Aorta (tissue), 5 donors: ENCODE measurements around the gene ENTPD8. TPM values are rescaled to one million over a fixed set of nuclear protein-coding genes. Genes with fewer than 3 reads are reported as not detected.
"Not testable (repeated sequence)": the region's sequence is repeated elsewhere in the genome, so short reads cannot be mapped to it uniquely, and the experiment has no call there.

Experiments
- ATAC-seq: fragments of 200-7000 bp; cut with Tn5 transposase; one replicate; pipeline ENCODE4 v1.9.1; 2022; ENCODE audit warnings: moderate library complexity; ENCODE audit not compliant: low FRiP score
- DNase-seq, 2 donors: peaks; one replicate each; pipeline ENCODE4 v3.0.0-alpha.2; 2020
- H3K27ac ChIP-seq, 2 donors: one replicate each; pipeline ENCODE4 v1.5.1; 2013; ENCODE audit warnings: low read length in 2 of 2, mild to moderate bottlenecking in 2 of 2, moderate library complexity in 2 of 2, control low read depth in 1 of 2, inconsistent platforms in 1 of 2, low read depth in 1 of 2
- H3K27me3 ChIP-seq, 2 donors: one replicate each; pipeline ENCODE4 v1.6.1; 2013; ENCODE audit warnings: control low read depth in 1 of 2, low read length in 1 of 2, mild to moderate bottlenecking in 1 of 2, moderate library complexity in 1 of 2; ENCODE audit not compliant: insufficient read depth in 2 of 2, control insufficient read depth in 1 of 2
- H3K36me3 ChIP-seq, 2 donors: one replicate each; pipeline ENCODE4 v1.6.1; 2013; ENCODE audit warnings: control low read depth in 1 of 2, low read length in 1 of 2, mild to moderate bottlenecking in 1 of 2; ENCODE audit not compliant: insufficient read depth in 2 of 2, control insufficient read depth in 1 of 2
- H3K4me1 ChIP-seq, 2 donors: one replicate each; pipeline ENCODE4 v1.6.1; 2013; ENCODE audit warnings: low read length in 2 of 2, control low read depth in 1 of 2, mild to moderate bottlenecking in 1 of 2, moderate library complexity in 1 of 2; ENCODE audit not compliant: insufficient read depth in 2 of 2, control insufficient read depth in 1 of 2
- H3K4me3 ChIP-seq, 2 donors: one replicate each; pipeline ENCODE4 v1.5.1; 2013; ENCODE audit warnings: low read length in 2 of 2, control low read depth in 1 of 2, mild to moderate bottlenecking in 1 of 2
- H3K9me3 ChIP-seq: one replicate; pipeline ENCODE4 v1.6.1; 2013; ENCODE audit warnings: mild to moderate bottlenecking, low read length; ENCODE audit not compliant: control insufficient read depth
- WGBS, 2 donors: extraction: QIAGEN DNeasy Blood & Tissue Kit; methylation state at CpG; one replicate each; pipeline ENCODE4 v1.1.7; 2013; 5-methylcytosine and 5-hydroxymethylcytosine counted together
- intact Hi-C, 2 donors: fragments of 100-400 bp; cut with DNase I; formaldehyde crosslinking; loops; one replicate each; pipeline versions ENCODE4 v1.14.2 to v1.15.0; 2022
- polyA plus RNA-seq, 2 donors: library from polyadenylated mRNA; stranded (reverse); fragments of 200-250 nt; gene quantifications; one replicate each; pipeline ENCODE4 v1.2.3, GENCODE V29; 2013
- total RNA-seq, 2 donors: library from RNA; stranded (reverse); fragmentation: NEBNext Ultra II Directional; extraction: Animal tissue kit (Norgen Biotek cat#: 25700); gene quantifications; one replicate each; pipeline ENCODE4 v1.2.1, GENCODE V29; 2021
- donor health status: healthy with polysubstance abuse.
- donor health status: Bipolar disorder and iron deficiency.
- donor health status: DM: no; HTN: no; CAD: no.
- donor health status: DM: no; HTN: no; CAD: no.
- donor health status: DM: yes; HTN: yes; CAD: no.

The ENTPD8 gene
- total and polyA plus RNA-seq, 4 donors, result 3.1 TPM; not detected in 3

DNA sequence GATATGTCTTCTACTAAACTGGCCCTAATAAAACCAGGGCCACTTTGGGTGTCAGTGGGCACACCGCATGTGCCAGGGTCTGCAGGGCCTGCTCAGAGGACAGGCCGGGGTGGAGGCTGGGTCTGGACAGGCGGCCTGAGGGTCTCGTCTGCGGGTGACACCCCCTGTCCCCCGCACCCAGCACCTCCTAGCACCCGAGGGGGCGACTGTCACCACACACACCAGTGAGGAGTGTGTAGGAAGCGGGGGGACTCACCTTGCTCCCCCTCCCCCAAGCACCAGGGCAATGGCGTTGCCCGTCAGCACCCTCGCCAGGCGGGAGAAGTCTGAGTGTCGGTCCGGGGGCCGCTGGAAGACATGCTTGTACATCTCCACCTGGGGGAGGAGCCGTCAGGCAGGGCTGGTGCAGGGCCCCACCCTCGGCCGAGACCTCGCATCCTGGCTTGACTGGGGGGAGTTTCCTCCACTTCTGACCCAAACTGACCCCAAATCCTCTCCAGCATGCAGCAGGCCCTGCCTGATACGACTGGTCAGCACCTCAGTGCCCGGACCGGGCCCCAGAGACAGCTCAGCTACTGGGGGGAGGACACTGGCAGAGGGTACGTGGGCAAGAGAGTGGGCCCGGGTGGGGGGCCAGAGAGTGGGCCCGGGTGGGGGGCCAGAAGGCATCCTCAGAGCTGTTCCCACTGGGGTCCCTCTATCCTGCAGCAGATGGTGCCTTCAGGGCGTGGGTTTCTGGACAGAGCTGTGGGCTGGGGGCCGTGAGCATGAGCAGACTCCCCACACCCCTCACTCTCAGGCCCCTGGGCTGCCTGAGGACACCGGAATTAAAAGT is 36.8 kb upstream of the ENTPD8 start:
- intact Hi-C loops, result no loop called here
- H3K27ac ChIP-seq, result no peak overlapping the region
- no peaks in the 10 kb centered on the region for H3K4me1 ChIP-seq
- no peaks in the 10 kb centered on the region for H3K27me3 ChIP-seq
- peak in 1 of 2 donors; percentile 69 for DNase-seq
- 93% methylated on average over 29 of the region's 29 CpGs for WGBS, 2 donors
- ATAC-seq, result no peak
- no peaks in the 10 kb centered on the region for H3K36me3 ChIP-seq
- H3K4me3 ChIP-seq, result no peak overlapping the region
- H3K9me3 ChIP-seq, result peaks cover 2% of the 10 kb centered on the region

DNA sequence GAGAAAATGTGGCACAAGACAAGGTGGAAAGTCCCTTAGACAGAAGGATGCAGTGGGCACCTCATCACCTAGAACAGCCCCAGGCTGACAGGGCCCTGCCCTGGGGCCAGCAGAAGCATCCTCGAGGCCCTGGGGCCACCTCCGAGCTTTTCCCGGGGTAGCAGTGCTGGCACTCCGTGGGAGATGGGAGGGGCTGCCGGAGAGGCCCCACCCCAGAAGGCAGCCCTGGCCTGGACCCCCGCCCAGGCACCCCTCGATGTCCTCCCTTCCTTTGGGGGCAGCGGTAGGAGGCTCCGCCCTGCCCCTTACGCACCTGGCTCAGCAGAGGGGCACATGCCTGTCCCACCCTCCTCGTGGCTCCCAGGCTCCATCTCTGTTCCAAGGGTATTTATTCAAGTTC is 35.7 kb upstream of the ENTPD8 start:
- Histone ChIP-seq H3K36me3 (no peaks in the 10 kb centered on the region), H3K27ac (no peak overlapping the region), H3K27me3 (no peaks in the 10 kb centered on the region), H3K4me3 (no peak overlapping the region), H3K4me1 (no peaks in the 10 kb centered on the region), H3K9me3 (peaks cover 2% of the 10 kb centered on the region)
- intact Hi-C loops, result no loop called here
- no peak for ATAC-seq
- DNase-seq, result peak in 1 of 2 donors; percentile 48
- 93% methylated on average over 11 of the region's 11 CpGs for WGBS, 2 donors

DNA sequence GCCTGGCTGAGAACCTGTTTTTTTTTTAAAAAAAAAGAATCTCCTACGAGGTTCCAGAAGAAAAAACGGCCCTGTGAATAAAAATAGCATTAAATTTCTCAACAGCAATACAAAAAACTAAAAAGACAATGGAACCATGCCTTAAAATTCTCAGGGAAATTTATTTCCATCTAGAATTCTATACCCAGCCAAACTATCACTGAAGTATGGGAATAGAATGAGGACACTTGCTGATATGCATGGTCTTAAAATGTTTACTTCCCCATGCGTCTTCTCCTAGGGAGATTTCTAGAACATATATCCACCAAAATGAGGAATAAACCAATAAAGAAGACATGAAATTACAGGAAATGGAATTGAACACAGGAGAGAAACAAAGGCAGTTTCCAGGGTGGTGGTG is 34.5 kb upstream of the ENTPD8 start:
- ATAC-seq (no peak), DNase-seq (no peak)
- Histone ChIP-seq H3K36me3 (no peaks in the 10 kb centered on the region), H3K27ac (no peak overlapping the region), H3K4me3 (no peak overlapping the region), H3K4me1 (no peaks in the 10 kb centered on the region), H3K9me3 (peaks cover 2% of the 10 kb centered on the region), H3K27me3 (no peaks in the 10 kb centered on the region)
- 71 to 78% methylated on average over 3 of the region's 3 CpGs for WGBS, 2 donors
- intact Hi-C loops, result no loop called here

GRCh38 chr9:137474271-137474670 is 33.1 kb upstream of the ENTPD8 start:
- Histone ChIP-seq H3K27ac (no peak overlapping the region), H3K4me3 (no peak overlapping the region), H3K4me1 (no peaks in the 10 kb centered on the region), H3K27me3 (no peaks in the 10 kb centered on the region), H3K36me3 (no peaks in the 10 kb centered on the region), H3K9me3 (peaks cover 2% of the 10 kb centered on the region)
- 95 to 96% methylated on average over 18 of the region's 18 CpGs for WGBS, 2 donors
- DNase-seq, result peak in 1 of 2 donors; percentile 70
- intact Hi-C loops, result no loop called here
- ATAC-seq, result no peak

GRCh38 chr9:137470785-137471184 is 29.6 kb upstream of the ENTPD8 start:
- WGBS, 2 donors, result 89 to 95% methylated on average over 7 of the region's 7 CpGs
- intact Hi-C loops, result no loop called here
- no peaks in the 10 kb centered on the region for H3K4me1 ChIP-seq
- no peaks in the 10 kb centered on the region for H3K9me3 ChIP-seq
- H3K27me3 ChIP-seq, result no peaks in the 10 kb centered on the region
- no peak overlapping the region for H3K27ac ChIP-seq
- ATAC-seq (no peak), DNase-seq (peak in 1 of 2 donors; percentile 17)
- no peaks in the 10 kb centered on the region for H3K36me3 ChIP-seq
- no peak overlapping the region for H3K4me3 ChIP-seq

DNA sequence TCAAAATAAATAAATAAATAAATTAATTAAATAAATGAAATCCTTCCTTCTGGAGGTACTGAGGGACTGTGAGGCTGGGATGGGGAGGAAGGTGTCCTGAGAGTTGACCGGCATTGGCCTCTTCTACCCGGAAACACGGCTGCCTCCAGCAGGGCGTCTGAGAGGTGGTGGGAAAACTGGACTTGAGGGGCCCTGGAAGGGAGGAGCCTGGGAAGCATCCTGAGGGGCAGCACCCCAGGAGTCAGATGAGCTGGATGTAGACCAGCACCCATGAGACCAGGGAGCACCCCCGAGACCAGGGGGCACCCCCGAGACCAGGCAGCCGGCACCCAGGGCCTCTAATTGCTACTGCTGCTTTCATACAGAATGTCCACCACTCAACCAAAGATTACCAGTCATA is 26.7 kb upstream of the ENTPD8 start:
- Histone ChIP-seq H3K4me3 (no peak overlapping the region), H3K9me3 (no peaks in the 10 kb centered on the region), H3K36me3 (no peaks in the 10 kb centered on the region), H3K27me3 (no peaks in the 10 kb centered on the region), H3K27ac (no peak overlapping the region), H3K4me1 (no peaks in the 10 kb centered on the region)
- ATAC-seq (no peak), DNase-seq (peak in 1 of 2 donors; percentile 65)
- 98 to 100% methylated on average over 7 of the region's 7 CpGs for whole genome bisulfite sequencing, 2 donors
- intact Hi-C loops, result no loop called here

- WGBS, 2 donors, result 91 to 95% methylated on average over 16 of the region's 16 CpGs
Observed at GRCh38 chr9:137467161-137467581, 26.0 kb upstream of the ENTPD8 start.

DNA sequence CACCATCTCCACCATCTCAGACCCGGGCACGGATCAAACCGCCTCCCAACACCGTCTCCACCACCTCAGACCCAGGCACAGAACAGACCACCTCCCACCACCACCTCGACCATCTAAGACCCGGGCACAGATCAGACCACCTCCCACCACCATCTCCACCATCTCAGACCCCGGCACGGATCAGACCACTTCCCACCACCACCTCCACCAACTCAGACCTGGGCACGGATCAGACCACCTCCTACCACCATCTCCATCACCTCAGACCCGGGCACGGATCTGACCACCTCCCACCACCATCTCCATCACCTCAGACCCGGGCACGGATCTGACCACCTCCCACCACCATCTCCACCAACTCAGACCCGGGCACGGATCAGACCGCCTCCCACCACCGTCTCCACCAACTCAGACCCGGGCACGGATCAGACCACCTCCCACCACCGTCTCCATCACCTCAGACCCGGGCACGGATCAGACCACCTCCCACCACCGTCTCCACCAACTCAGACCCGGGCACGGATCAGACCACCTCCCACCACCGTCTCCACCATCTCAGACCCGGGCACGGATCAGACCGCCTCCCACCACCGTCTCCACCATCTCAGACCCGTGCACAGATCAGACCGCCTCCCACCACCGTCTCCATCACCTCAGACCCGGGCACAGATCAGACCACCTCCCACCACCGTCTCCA is 25.4 kb upstream of the ENTPD8 start:
- DNase-seq, result peak in 1 of 2 donors; percentile 52
- 92 to 93% methylated on average over 35 of the region's 35 CpGs for WGBS, 2 donors
- H3K27ac ChIP-seq, H3K36me3 ChIP-seq, H3K4me3 ChIP-seq, H3K27me3 ChIP-seq, H3K9me3 ChIP-seq, H3K4me1 ChIP-seq, intact Hi-C loops, ATAC-seq: not testable (repeated sequence)

More at GRCh38 chr9:137467161-137467581, 26.0 kb upstream of the ENTPD8 start:
- Histone ChIP-seq H3K9me3 (no peaks in the 10 kb centered on the region), H3K36me3 (no peaks in the 10 kb centered on the region), H3K27me3 (no peaks in the 10 kb centered on the region), H3K27ac (no peak overlapping the region), H3K4me3 (no peak overlapping the region), H3K4me1 (no peaks in the 10 kb centered on the region)
- intact Hi-C loops, result no loop called here
- peak in 1 of 2 donors; percentile 70 for DNase-seq
- ATAC-seq, result no peak
